ENCODE results near the gene TESK2.
"Not testable (repeated sequence)": the region's sequence is repeated elsewhere in the genome, so short reads cannot be mapped to it uniquely, and the experiment has no call there.

GRCh38 chr1:45523975-45524374 is 33.0 kb upstream of the TESK2 start:
- TF ChIP-seq, protein P1, sequence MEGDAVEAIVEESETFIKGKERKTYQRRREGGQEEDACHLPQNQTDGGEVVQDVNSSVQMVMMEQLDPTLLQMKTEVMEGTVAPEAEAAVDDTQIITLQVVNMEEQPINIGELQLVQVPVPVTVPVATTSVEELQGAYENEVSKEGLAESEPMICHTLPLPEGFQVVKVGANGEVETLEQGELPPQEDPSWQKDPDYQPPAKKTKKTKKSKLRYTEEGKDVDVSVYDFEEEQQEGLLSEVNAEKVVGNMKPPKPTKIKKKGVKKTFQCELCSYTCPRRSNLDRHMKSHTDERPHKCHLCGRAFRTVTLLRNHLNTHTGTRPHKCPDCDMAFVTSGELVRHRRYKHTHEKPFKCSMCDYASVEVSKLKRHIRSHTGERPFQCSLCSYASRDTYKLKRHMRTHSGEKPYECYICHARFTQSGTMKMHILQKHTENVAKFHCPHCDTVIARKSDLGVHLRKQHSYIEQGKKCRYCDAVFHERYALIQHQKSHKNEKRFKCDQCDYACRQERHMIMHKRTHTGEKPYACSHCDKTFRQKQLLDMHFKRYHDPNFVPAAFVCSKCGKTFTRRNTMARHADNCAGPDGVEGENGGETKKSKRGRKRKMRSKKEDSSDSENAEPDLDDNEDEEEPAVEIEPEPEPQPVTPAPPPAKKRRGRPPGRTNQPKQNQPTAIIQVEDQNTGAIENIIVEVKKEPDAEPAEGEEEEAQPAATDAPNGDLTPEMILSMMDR (optimal IDR thresholded peaks at IDR 0.05 in 1 of 3, IDR thresholded peaks at IDR 0.05 in 1 of 3, conservative IDR thresholded peaks at IDR 0.05 in 1 of 3; ENCODE audit: extremely low read depth in 1 of 3, insufficient read depth in 2 of 3, low read length in 3 of 3) = not testable (repeated sequence)
- TF ChIP-seq EZH2 (IDR thresholded peaks at IDR 0.05; ENCODE audit: low read length) = not testable (repeated sequence)

All from keratinocyte (primary cell).